ENCODE results near the gene GMCL1. TPM values are rescaled to one million over a fixed set of nuclear protein-coding genes. Genes with fewer than 3 reads are reported as not detected.

The GMCL1 gene
- total and polyA plus RNA-seq, 7 donors: 1.3 to 4.1 (median 3.0) TPM

DNA sequence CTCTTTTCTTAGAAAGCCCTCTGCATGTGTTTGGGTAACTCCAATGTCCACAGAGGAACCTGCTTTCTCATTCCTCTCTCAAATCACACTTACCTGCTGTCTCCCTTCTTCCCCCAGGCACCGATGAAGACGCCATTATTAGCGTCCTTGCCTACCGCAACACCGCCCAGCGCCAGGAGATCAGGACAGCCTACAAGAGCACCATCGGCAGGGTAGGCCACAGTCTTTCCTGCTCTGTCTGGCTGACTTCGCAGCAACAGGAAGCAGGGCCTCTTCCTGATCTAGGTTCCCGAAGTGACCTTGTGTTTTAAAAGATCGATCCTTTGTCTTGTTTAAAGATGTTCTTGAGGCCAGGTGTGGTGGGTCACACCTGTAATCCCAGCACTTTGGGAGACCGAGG, 25.0 kb upstream of the GMCL1 start:
- Histone ChIP-seq H3K27me3 (ENCODE audit: insufficient read depth in 3 of 3, low read length in 2 of 3) (no peaks in the 10 kb centered on the region), H3K9me3 (no peaks in the 10 kb centered on the region), H3K4me3 (no peak overlapping the region), H3K36me3 (ENCODE audit: insufficient read depth in 1 of 2, low read depth in 1 of 2) (peaks cover 9 to 53% of the 10 kb centered on the region in 2 donors), H3K4me1 (no peaks in the 10 kb centered on the region), H3K27ac (no peak overlapping the region)
- TF ChIP-seq, protein P1, sequence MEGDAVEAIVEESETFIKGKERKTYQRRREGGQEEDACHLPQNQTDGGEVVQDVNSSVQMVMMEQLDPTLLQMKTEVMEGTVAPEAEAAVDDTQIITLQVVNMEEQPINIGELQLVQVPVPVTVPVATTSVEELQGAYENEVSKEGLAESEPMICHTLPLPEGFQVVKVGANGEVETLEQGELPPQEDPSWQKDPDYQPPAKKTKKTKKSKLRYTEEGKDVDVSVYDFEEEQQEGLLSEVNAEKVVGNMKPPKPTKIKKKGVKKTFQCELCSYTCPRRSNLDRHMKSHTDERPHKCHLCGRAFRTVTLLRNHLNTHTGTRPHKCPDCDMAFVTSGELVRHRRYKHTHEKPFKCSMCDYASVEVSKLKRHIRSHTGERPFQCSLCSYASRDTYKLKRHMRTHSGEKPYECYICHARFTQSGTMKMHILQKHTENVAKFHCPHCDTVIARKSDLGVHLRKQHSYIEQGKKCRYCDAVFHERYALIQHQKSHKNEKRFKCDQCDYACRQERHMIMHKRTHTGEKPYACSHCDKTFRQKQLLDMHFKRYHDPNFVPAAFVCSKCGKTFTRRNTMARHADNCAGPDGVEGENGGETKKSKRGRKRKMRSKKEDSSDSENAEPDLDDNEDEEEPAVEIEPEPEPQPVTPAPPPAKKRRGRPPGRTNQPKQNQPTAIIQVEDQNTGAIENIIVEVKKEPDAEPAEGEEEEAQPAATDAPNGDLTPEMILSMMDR (IDR thresholded peaks at IDR 0.05): no peak
- DNase-seq (no peak), ATAC-seq (no peak)
- WGBS, 3 donors: 76 to 86% (median 80%) methylated on average over 11 of the region's 11 CpGs
- intact Hi-C loops (cut with DNase I): no loop called here

DNA sequence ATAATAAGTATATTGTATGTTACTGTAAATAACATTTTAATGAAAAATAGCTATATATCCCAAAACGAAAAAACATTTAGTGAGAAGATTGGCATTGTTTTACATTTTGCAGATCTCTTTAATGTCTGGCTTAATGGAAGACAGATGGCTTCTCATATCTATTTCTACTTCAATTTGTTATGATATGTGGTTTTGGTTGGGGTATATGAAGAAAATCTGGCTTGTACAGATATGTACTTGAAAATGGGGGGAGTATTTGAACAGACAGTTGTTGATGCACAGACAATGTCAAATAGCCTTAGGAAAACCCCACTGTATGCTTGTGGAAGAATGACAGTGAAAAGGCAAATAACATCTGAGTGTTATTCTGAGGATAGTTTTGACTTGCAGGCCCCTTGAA, 23.6 kb upstream of the GMCL1 start:
- Histone ChIP-seq H3K27ac (no peak overlapping the region), H3K4me3 (no peak overlapping the region), H3K27me3 (ENCODE audit: insufficient read depth in 3 of 3, low read length in 2 of 3) (no peaks in the 10 kb centered on the region), H3K36me3 (ENCODE audit: insufficient read depth in 1 of 2, low read depth in 1 of 2) (peaks cover 7 to 68% of the 10 kb centered on the region in 2 donors), H3K9me3 (no peaks in the 10 kb centered on the region), H3K4me1 (no peaks in the 10 kb centered on the region)
- DNase-seq (no peak), ATAC-seq (no peak)
- intact Hi-C loops (cut with DNase I): no loop called here
- TF ChIP-seq, protein P1 (IDR thresholded peaks at IDR 0.05): no peak
- WGBS, 3 donors: 88 to 96% (median 94%) methylated on average over 1 of the region's 1 CpG

DNA sequence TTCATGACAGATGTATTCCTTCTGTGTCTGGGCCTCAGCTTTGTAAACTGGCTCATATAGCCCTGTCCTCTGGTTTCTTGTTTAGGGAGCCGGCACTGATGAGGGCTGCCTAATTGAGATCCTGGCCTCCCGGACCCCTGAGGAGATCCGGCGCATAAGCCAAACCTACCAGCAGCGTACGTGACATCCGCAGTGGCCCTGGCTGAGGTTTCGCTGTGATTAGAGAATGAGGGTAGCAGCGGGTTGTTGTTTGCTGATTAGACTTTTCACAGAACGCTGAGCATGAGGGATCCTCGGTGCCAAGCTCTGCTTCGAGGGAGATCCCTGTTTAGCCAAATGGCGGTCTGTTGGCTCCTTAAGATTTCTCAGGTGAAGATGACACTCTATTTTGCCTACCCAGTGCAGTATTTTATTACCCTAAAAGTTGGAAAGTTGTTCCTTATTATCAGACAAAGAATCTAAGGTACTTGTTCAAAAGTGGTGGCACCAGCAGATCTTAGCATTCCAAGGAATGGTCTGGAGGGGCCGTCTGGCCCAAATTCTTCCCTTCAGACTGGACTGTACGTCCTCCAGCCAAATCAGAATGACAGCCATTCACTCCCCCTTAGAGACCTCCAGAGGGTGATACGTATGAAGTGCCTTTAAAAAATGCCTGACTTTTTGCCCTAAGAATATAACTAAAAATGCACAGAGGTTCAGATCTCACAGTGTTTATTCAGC, 21.5 kb upstream of the GMCL1 start:
- intact Hi-C loops (cut with DNase I): no loop called here
- no peaks in the 10 kb centered on the region for H3K27me3 ChIP-seq (ENCODE audit: insufficient read depth in 3 of 3, low read length in 2 of 3)
- WGBS, 3 donors: 83 to 89% (median 84%) methylated on average over 16 of the region's 16 CpGs
- H3K4me1 ChIP-seq: no peaks in the 10 kb centered on the region
- H3K27ac ChIP-seq: no peak overlapping the region
- peaks cover 10 to 83% of the 10 kb centered on the region in 2 donors for H3K36me3 ChIP-seq (ENCODE audit: insufficient read depth in 1 of 2, low read depth in 1 of 2)
- no peak overlapping the region for H3K4me3 ChIP-seq
- H3K9me3 ChIP-seq: no peaks in the 10 kb centered on the region
- no peak for DNase-seq
- ATAC-seq: no peak
- TF ChIP-seq, protein P1 (IDR thresholded peaks at IDR 0.05): no peak

DNA sequence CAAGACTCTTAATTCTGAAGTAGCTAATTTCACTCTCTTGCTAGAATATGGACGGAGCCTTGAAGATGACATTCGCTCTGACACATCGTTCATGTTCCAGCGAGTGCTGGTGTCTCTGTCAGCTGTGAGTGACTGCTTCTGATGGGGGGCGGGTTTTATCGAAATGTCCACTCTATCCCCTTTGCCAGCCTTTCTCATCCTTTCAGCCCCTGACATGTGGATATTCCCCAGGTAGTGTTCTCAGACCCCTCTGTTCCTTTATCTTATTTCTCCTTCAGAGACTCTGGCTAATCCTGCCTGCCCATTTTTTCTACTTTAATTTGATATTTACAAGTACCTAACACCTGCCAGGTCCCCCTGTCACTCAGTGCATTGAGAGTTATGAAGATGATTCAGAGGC, 18.9 kb upstream of the GMCL1 start:
- no peak overlapping the region for H3K27ac ChIP-seq
- H3K4me3 ChIP-seq: no peak overlapping the region
- TF ChIP-seq, protein P1 (IDR thresholded peaks at IDR 0.05): no peak
- intact Hi-C loops (cut with DNase I): loop anchor here (5.0 to 10.0 kb wide), 2 partner anchors 68 to 256 kb away; partner anchors contain the start of gene ANXA4 (in 1 of the 2)
- H3K36me3 ChIP-seq (ENCODE audit: insufficient read depth in 1 of 2, low read depth in 1 of 2): peaks cover 11 to 71% of the 10 kb centered on the region in 2 donors
- ATAC-seq (no peak), DNase-seq (no peak)
- H3K4me1 ChIP-seq: no peaks in the 10 kb centered on the region
- H3K27me3 ChIP-seq (ENCODE audit: insufficient read depth in 3 of 3, low read length in 2 of 3): no peaks in the 10 kb centered on the region
- WGBS, 3 donors: 91 to 95% (median 94%) methylated on average over 6 of the region's 6 CpGs
- no peaks in the 10 kb centered on the region for H3K9me3 ChIP-seq

Data from psoas muscle (tissue), 8 donors.